GM12872 (cell line): ENCODE results near the gene OTULINL.

Experiments
- CTCF ChIP-seq: IDR thresholded peaks from 3 replicates; pipeline ENCODE4 v1.5.1; 2011; ENCODE audit warnings: low read depth, mild to moderate bottlenecking, low read length, moderate library complexity; ENCODE audit not compliant: insufficient read depth

The OTULINL gene

GRCh38 chr5:14660833-14661232 lies 79.2 kb downstream of the OTULINL start:
- TF ChIP-seq CTCF, result no peak
